Measurements from ENCODE around the gene SLC25A29. TPM values are rescaled to one million over a fixed set of nuclear protein-coding genes. Genes with fewer than 3 reads are reported as not detected.

Gene SLC25A29
- total and polyA plus RNA-seq, 2 of the 4 experiments (the other 2 are of a cell fraction), result 6.5 to 37.7 TPM

GRCh38 chr14:100292776-100293461 lies 13.3 kb downstream of the SLC25A29 start:
- H4K5ac ChIP-seq (ENCODE audit: low read depth, low read length), result no peak overlapping the region
- dilution Hi-C loops (cut with HindIII; ENCODE audit: low sequenced_read_pairs, unreplicated experiment) (no loop called here), in situ Hi-C loops (cut with MboI; ENCODE audit: low sequenced_read_pairs) (no loop called here), intact Hi-C loops (cut with micrococcal nuclease) (no loop called here)
- peaks cover 24% of the 10 kb centered on the region for H4K20me1 ChIP-seq (ENCODE audit: insufficient read depth, low read length)
- no peak overlapping the region for H2AK9ac ChIP-seq (replicated peaks; ENCODE audit: low read depth, low read length, poor library complexity)
- ATAC-seq (ENCODE audit: low read depth) (no peak), DNase-seq (no peak)
- no peak overlapping the region for H3K4me2 ChIP-seq (ENCODE audit: low read depth, low read length)
- H3K4me3 ChIP-seq (ENCODE audit: insufficient read depth, low read depth, low read length), result no peak overlapping the region
- no peak overlapping the region for H3K27ac ChIP-seq (ENCODE audit: insufficient read depth, low read length)
- no peak overlapping the region for H2BK120ac ChIP-seq (ENCODE audit: low read depth, low read length)
- no peak overlapping the region for H3K56ac ChIP-seq (ENCODE audit: extremely low read depth, insufficient read depth, low read length)
- no peak overlapping the region for H4K8ac ChIP-seq (ENCODE audit: low read depth in 2 of 2, low read length in 2 of 2)
- 97% methylated on average over 27 of the region's 42 CpGs; no CpG with 5 or more reads in 1 of the 2 experiments for WGBS, 2 experiments (ENCODE audit: extremely low coverage in 2 of 2, insufficient read length in 1 of 2)
- H3K14ac ChIP-seq (replicated peaks; ENCODE audit: low read depth, low read length), result no peak overlapping the region
- ChIA-PET CTCF (no interaction called here), POLR2A (ENCODE audit: unreplicated experiment) (no interaction called here)
- H3K9me3 ChIP-seq (ENCODE audit: control insufficient read depth, insufficient read depth, low read length), result no peaks in the 10 kb centered on the region
- no peak overlapping the region for H2BK5ac ChIP-seq (ENCODE audit: low read depth, low read length, poor library complexity, severe bottlenecking)
- H3K27me3 ChIP-seq (ENCODE audit: control insufficient read depth, insufficient read depth, low read length), result no peaks in the 10 kb centered on the region
- H3K18ac ChIP-seq (ENCODE audit: low read depth, low read length), result no peak overlapping the region
- H2BK15ac ChIP-seq (ENCODE audit: low read depth, low read length), result no peak overlapping the region
- no peak overlapping the region for H3K9ac ChIP-seq (ENCODE audit: low read depth, low read length)
- H2AFZ ChIP-seq (replicated peaks; ENCODE audit: low read length, poor library complexity), result no peak overlapping the region
- H3K4ac ChIP-seq (ENCODE audit: low read depth, low read length), result no peak overlapping the region
- H2AK5ac ChIP-seq (ENCODE audit: low read depth, low read length), result no peak overlapping the region
- no peak overlapping the region for H4K91ac ChIP-seq (ENCODE audit: insufficient read depth, low read depth, low read length)
- H3K23ac ChIP-seq (ENCODE audit: low read depth, low read length), result no peak overlapping the region
- H3K4me1 ChIP-seq (ENCODE audit: control insufficient read depth, insufficient read depth, low read length), result peaks cover 10% of the 10 kb centered on the region
- peaks cover 3% of the 10 kb centered on the region; the same call in 1 of the 2 replicates for H3K9me1 ChIP-seq (ENCODE audit: insufficient read depth, low read length)
- peaks cover 47% of the 10 kb centered on the region for H3K36me3 ChIP-seq (ENCODE audit: control insufficient read depth, insufficient read depth, low read length)
- BruUV-seq (replicated peaks), result no TSS peak
- peaks cover 4 to 66% of the 10 kb centered on the region in 2 experiments for H3K79me1 ChIP-seq (ENCODE audit: low read depth in 1 of 2, low read length in 2 of 2)
- H2BK20ac ChIP-seq (ENCODE audit: low read depth, low read length), result no peak overlapping the region
- TF ChIP-seq RCOR1 (IDR thresholded peaks at IDR 0.05; ENCODE audit: insufficient replicate concordance, low read length), result no peak
- TF ChIP-seq MAZ (IDR thresholded peaks at IDR 0.05; ENCODE audit: borderline replicate concordance, low read depth, low read length), result no peak
- no peak for TF ChIP-seq FOS (IDR thresholded peaks at IDR 0.05; ENCODE audit: low read depth, low read length)

All from IMR-90 (cell line).